Prostate gland (tissue), 2 donors: Measurements from ENCODE around the gene TENT5A. TPM values are rescaled to one million over a fixed set of nuclear protein-coding genes. Genes with fewer than 3 reads are reported as not detected.

Experiments used
- DNase-seq: peaks from one replicate; pipeline ENCODE4 v3.0.0-alpha.2; 2019; ENCODE audit warnings: low spot score
- H3K27ac ChIP-seq, 2 donors: fragments of 200-600 bp; sonication (generic); 2 replicates each; pipeline ENCODE4 v1.5.1; 2017 to 2019
- H3K27me3 ChIP-seq: fragments of 200-600 bp; sonication (generic); replicated peaks from 2 replicates; pipeline ENCODE4 v1.5.1; 2019; ENCODE audit not compliant: insufficient read depth
- H3K36me3 ChIP-seq, 2 donors: fragments of 200-600 bp; sonication (generic); 1 replicate in 1 of 2; 2 replicates in 1 of 2; pipeline versions ENCODE4 v1.5.1 to v1.8.1; 2017 to 2019
- H3K4me1 ChIP-seq: fragments of 200-600 bp; sonication (generic); replicated peaks from 2 replicates; pipeline ENCODE4 v1.5.1; 2019
- H3K4me3 ChIP-seq, 2 donors: fragments of 200-600 bp; sonication (generic); 2 replicates each; pipeline ENCODE4 v1.5.1; 2017 to 2019
- H3K9me3 ChIP-seq: fragments of 200-600 bp; sonication (generic); 2 replicates; pipeline ENCODE4 v1.5.1; 2017
- CTCF ChIP-seq, 4 experiments: fragments of 200-600 bp in 2 of 4; fragments of 450-650 bp in 2 of 4; sonication (generic) in 2 of 4; IDR thresholded peaks; 1 replicate in 3 of 4; 2 replicates in 1 of 4; pipeline ENCODE4 v1.5.1; 2016 to 2019; ENCODE audit warnings: antibody characterized with exemption in 4 of 4, mild to moderate bottlenecking in 2 of 4, moderate library complexity in 2 of 4
- POLR2A ChIP-seq: fragments of 450-650 bp; IDR thresholded peaks from one replicate; pipeline ENCODE4 v1.6.1; 2016; ENCODE audit warnings: antibody characterized with exemption, mild to moderate bottlenecking
- POLR2AphosphoS5 ChIP-seq: sonication (generic); formaldehyde crosslinking; IDR thresholded peaks from one replicate; pipeline ENCODE4 v1.6.1; 2017; ENCODE audit warnings: antibody characterized with exemption
- WGBS: methylation state at CpG from one replicate; pipeline ENCODE4 v1.1.5; 2018; 5-methylcytosine and 5-hydroxymethylcytosine counted together
- intact Hi-C: fragments of 100-400 bp; cut with DNase I; formaldehyde crosslinking; loops from one replicate; pipeline ENCODE4 v1.14.2; 2022
- total RNA-seq, 2 donors: library from RNA; depleted of rRNA; stranded (reverse); fragments of >200 nt; gene quantifications; one replicate each; pipeline ENCODE4 v1.1.0, GENCODE V29; 2016

The TENT5A gene
- total RNA-seq, 2 donors from 2014 or later, result 11.9 to 12.0 TPM

GRCh38 chr6:81756690-81757089 is 4.2 kb upstream of the TENT5A start:
- Histone ChIP-seq H3K27me3 (no peaks in the 10 kb centered on the region), H3K4me3 (no peak overlapping the region), H3K27ac (no peak overlapping the region), H3K4me1 (no peaks in the 10 kb centered on the region), H3K36me3 (no peaks in the 10 kb centered on the region), H3K9me3 (no peaks in the 10 kb centered on the region)
- intact Hi-C loops, result loop anchor here (10.0 kb wide), 2 partner anchors 258 to 512 kb away; no protein-coding TSS in a partner anchor
- DNase-seq, result no peak
- WGBS, result 60% methylated on average over 1 of the region's 1 CpG
- TF ChIP-seq POLR2AphosphoS5, result no peak
- TF ChIP-seq CTCF (IDR thresholded peaks at IDR 0.05), result no peak
- no peak for TF ChIP-seq POLR2A

- DNase-seq, result no peak
- no peaks in the 10 kb centered on the region for H3K36me3 ChIP-seq
- intact Hi-C loops, result loop anchor here (10.0 kb wide), 2 partner anchors 259 to 511 kb away; no protein-coding TSS in a partner anchor
- H3K9me3 ChIP-seq, result no peaks in the 10 kb centered on the region
- WGBS, result 79% methylated on average over 3 of the region's 3 CpGs
- no peaks in the 10 kb centered on the region for H3K27me3 ChIP-seq
- H3K27ac ChIP-seq, result no peak overlapping the region
- no peak for TF ChIP-seq POLR2A
- TF ChIP-seq POLR2AphosphoS5, result no peak
- no peak for TF ChIP-seq CTCF (IDR thresholded peaks at IDR 0.05)
- H3K4me1 ChIP-seq, result no peaks in the 10 kb centered on the region
- no peak overlapping the region for H3K4me3 ChIP-seq
These were observed 3.1 kb upstream of the TENT5A start for GRCh38 chr6:81755551-81755950.

GRCh38 chr6:81754906-81755305 is 2.4 kb upstream of the TENT5A start:
- no peak for DNase-seq
- Histone ChIP-seq H3K4me1 (no peaks in the 10 kb centered on the region), H3K9me3 (no peaks in the 10 kb centered on the region), H3K36me3 (no peaks in the 10 kb centered on the region), H3K27ac (no peak overlapping the region), H3K27me3 (no peaks in the 10 kb centered on the region), H3K4me3 (no peak overlapping the region)
- TF ChIP-seq POLR2AphosphoS5 (no peak), CTCF (IDR thresholded peaks at IDR 0.05) (no peak), POLR2A (no peak)
- intact Hi-C loops, result loop anchor here (5.0 to 10.0 kb wide), 5 partner anchors 260 to 1418 kb away; no protein-coding TSS in a partner anchor
- WGBS, result 89% methylated on average over 6 of the region's 6 CpGs

- no peaks in the 10 kb centered on the region for H3K27me3 ChIP-seq
- intact Hi-C loops, result loop anchor here (2.0 to 10.0 kb wide), 6 partner anchors 261 to 1539 kb away; no protein-coding TSS in a partner anchor
- H3K9me3 ChIP-seq, result no peaks in the 10 kb centered on the region
- peak; percentile 79 for DNase-seq
- H3K27ac ChIP-seq, result peak overlapping the region; percentile 93 to 95
- peak overlapping the region; percentile 74 to 84 for H3K4me3 ChIP-seq
- H3K36me3 ChIP-seq, result no peaks in the 10 kb centered on the region
- H3K4me1 ChIP-seq, result no peaks in the 10 kb centered on the region
- TF ChIP-seq POLR2A (no peak), POLR2AphosphoS5 (no peak), CTCF (IDR thresholded peaks at IDR 0.05) (peak; percentile 72 to 88 (median 77))
- 23% methylated on average over 34 of the region's 43 CpGs for WGBS
These were observed 1.5 kb upstream of the TENT5A start for GRCh38 chr6:81753711-81754577.
